OCI-LY3 (cell line): Measurements from ENCODE around the gene EML3.

Experiments
- H2AFZ ChIP-seq: fragments of 200-600, 300-600 bp; shearing (Covaris generic); 2 replicates; pipeline ENCODE4 v1.6.0; 2014; ENCODE audit warnings: antibody characterized with exemption, low read depth, low read length
- H3K27ac ChIP-seq: fragments of 200-600, 300-600 bp; sonication (generic); 2 replicates; pipeline ENCODE4 v1.5.1; 2014; ENCODE audit warnings: mild to moderate bottlenecking, low read length, moderate library complexity, mixed read lengths
- H3K27me3 ChIP-seq: fragments of 200-600, 300-600 bp; sonication (generic); 2 replicates; pipeline ENCODE4 v1.6.1; 2014; ENCODE audit warnings: low read depth, low read length, mixed read lengths
- H3K36me3 ChIP-seq: fragments of 200-600, 300-600 bp; sonication (generic); replicated peaks from 2 replicates; pipeline ENCODE3; 2014; ENCODE audit warnings: low read depth, low read length, mixed read lengths
- H3K4me1 ChIP-seq: fragments of 300-600, 200-600 bp; sonication (generic); 2 replicates; pipeline ENCODE4 v1.6.1; 2014; ENCODE audit warnings: low read length, mixed read lengths
- H3K4me2 ChIP-seq: fragments of 200-600, 300-600 bp; sonication (generic); 2 replicates; pipeline ENCODE4 v1.6.1; 2014; ENCODE audit warnings: low read length, mixed read lengths
- H3K4me3 ChIP-seq: fragments of 300-600, 200-600 bp; sonication (generic); 2 replicates; pipeline ENCODE4 v1.5.1; 2014; ENCODE audit warnings: antibody characterized with exemption, mild to moderate bottlenecking, low read length, moderate library complexity
- H3K79me2 ChIP-seq: fragments of 300-600, 200-600 bp; shearing (Covaris generic); 2 replicates; pipeline ENCODE4 v1.6.1; 2014; ENCODE audit warnings: mild to moderate bottlenecking, low read length, mixed read lengths
- H3K9ac ChIP-seq: fragments of 300-600, 200-600 bp; shearing (Covaris generic); 2 replicates; pipeline ENCODE4 v1.6.0; 2014; ENCODE audit warnings: mild to moderate bottlenecking, low read length, moderate library complexity
- H3K9me3 ChIP-seq: fragments of 200-600, 300-600 bp; shearing (Covaris generic); 2 replicates; pipeline ENCODE4 v1.6.1; 2014; ENCODE audit warnings: low read length, mixed read lengths; ENCODE audit not compliant: insufficient read depth
- H4K20me1 ChIP-seq: fragments of 200-600, 300-600 bp; sonication (generic); 2 replicates; pipeline ENCODE4 v1.6.1; 2016; ENCODE audit warnings: low read length, mixed read lengths; ENCODE audit not compliant: insufficient read depth
- CTCF ChIP-seq: fragments of 200-600, 300-600 bp; sonication (generic); IDR thresholded peaks from 2 replicates; pipeline ENCODE4 v1.5.1; 2014; ENCODE audit warnings: antibody characterized with exemption, low read length, low read depth
- EZH2phosphoT487 ChIP-seq: fragments of 200-600 bp; shearing (Covaris generic); IDR thresholded peaks from 2 replicates; pipeline ENCODE4 v1.6.1; 2018; ENCODE audit warnings: antibody characterized with exemption, mixed run types, low read depth

Gene EML3

GRCh38 chr11:62556875-62557631 is 55.5 kb downstream of the EML3 start:
- peak overlapping the region; percentile 63 for H3K4me3 ChIP-seq
- TF ChIP-seq EZH2phosphoT487 (no peak), CTCF (no peak)

GRCh38 chr11:62556108-62556874 is 56.3 kb downstream of the EML3 start:
- Histone ChIP-seq H3K9ac (peak overlapping the region; percentile 92), H3K4me1 (peaks cover 94% of the 10 kb centered on the region), H3K4me3 (peak overlapping the region; percentile 63), H3K27ac (peak overlapping the region; percentile 96), H3K9me3 (peaks cover 2% of the 10 kb centered on the region; the same call in 1 of the 2 replicates), H4K20me1 (peaks cover 4% of the 10 kb centered on the region; the same call in 1 of the 2 replicates), H3K4me2 (peak overlapping the region; percentile 86), H3K27me3 (no peaks in the 10 kb centered on the region), H3K79me2 (peaks cover 41% of the 10 kb centered on the region), H2AFZ (no peak overlapping the region), H3K36me3 (peaks cover 50% of the 10 kb centered on the region)
- no peak for TF ChIP-seq CTCF
- no peak for TF ChIP-seq EZH2phosphoT487

More at GRCh38 chr11:62556875-62557631, 55.5 kb downstream of the EML3 start:
- H3K9me3 ChIP-seq: peaks cover 2% of the 10 kb centered on the region; the same call in 1 of the 2 replicates
- peaks cover 4% of the 10 kb centered on the region; the same call in 1 of the 2 replicates for H4K20me1 ChIP-seq
- peaks cover 50% of the 10 kb centered on the region for H3K36me3 ChIP-seq
- no peak overlapping the region for H2AFZ ChIP-seq
- H3K27ac ChIP-seq: peak overlapping the region; percentile 96
- no peaks in the 10 kb centered on the region for H3K27me3 ChIP-seq
- H3K4me1 ChIP-seq: peaks cover 89% of the 10 kb centered on the region
- H3K9ac ChIP-seq: peak overlapping the region; percentile 92
- peak overlapping the region; percentile 86 for H3K4me2 ChIP-seq
- peaks cover 44% of the 10 kb centered on the region for H3K79me2 ChIP-seq

GRCh38 chr11:62555464-62556107 is 57.0 kb downstream of the EML3 start:
- H3K4me2 ChIP-seq: peak overlapping the region; percentile 86
- H3K27ac ChIP-seq: peak overlapping the region; percentile 96
- peaks cover under 1% of the 10 kb centered on the region; the same call in 1 of the 2 replicates for H4K20me1 ChIP-seq
- peak overlapping the region; percentile 92 for H3K9ac ChIP-seq
- TF ChIP-seq CTCF: no peak
- TF ChIP-seq EZH2phosphoT487: no peak
- peaks cover 36% of the 10 kb centered on the region for H3K79me2 ChIP-seq
- peak overlapping the region; percentile 63 for H3K4me3 ChIP-seq
- H3K9me3 ChIP-seq: peaks cover 2% of the 10 kb centered on the region; the same call in 1 of the 2 replicates
- peaks cover 46% of the 10 kb centered on the region for H3K36me3 ChIP-seq
- no peak overlapping the region for H2AFZ ChIP-seq
- no peaks in the 10 kb centered on the region for H3K27me3 ChIP-seq
- H3K4me1 ChIP-seq: peaks cover 96% of the 10 kb centered on the region
